HG03196 (cell line): ENCODE measurements around the gene SYNGAP1.
"Not testable (repeated sequence)": the region's sequence is repeated elsewhere in the genome, so short reads cannot be mapped to it uniquely, and the experiment has no call there.

Experiments
- ATAC-seq: cut with Tn5 transposase; IDR thresholded peaks from one replicate; pipeline ENCODE4 v1.9.1; 2021; ENCODE audit not compliant: unreplicated experiment

Gene SYNGAP1

DNA sequence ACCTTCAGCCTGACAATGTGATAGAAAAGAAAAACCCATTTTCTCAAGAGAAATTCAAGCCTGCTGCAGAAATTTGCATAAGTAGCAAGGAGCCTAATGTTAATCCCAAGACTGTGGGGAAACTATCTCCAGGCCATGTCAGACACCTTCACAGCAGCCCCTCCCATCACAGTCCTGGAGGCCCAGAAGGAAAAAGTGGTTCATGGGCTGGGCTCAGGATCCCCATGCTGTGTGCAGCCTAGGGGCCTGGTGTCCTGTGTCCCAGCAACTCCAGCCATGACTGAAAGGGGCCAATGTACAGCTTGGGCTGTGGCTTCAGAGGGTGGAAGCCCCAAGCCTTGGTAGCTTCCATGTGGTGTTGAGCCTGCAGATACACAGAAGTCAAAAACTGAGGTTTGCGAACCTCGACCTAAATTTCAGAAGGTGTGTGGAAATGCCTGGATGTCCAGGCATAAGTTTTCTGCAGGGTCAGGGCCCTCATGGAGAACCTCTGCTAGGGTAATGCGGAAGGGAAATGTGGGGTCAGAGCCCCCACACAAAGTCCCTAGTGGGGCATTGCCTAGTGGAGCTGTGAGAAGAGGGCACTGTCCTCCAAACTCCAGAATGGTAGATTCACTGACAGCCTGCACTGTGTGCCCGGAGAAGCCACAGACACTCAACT, 46.3 kb downstream of the SYNGAP1 start:
- no peak for ATAC-seq

DNA sequence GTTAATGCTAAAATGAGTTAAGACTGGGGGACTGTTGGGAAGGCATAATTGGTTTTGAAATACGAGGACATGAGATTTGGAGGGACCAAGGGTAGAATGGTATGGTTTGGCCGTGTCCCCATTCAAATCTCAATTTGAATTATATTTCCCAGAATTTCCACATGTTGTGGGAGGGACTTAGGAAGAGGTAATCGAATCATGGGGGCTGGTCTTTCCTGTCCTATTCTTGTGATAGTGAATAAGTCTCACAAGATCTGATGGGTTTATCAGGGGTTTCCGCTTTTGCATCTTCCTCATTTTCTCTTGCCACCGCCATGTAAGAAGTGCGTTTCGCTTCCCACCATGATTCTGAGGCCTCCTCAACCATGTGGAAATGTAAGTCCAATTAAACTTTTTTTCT, 47.2 kb downstream of the SYNGAP1 start:
- no peak for ATAC-seq

DNA sequence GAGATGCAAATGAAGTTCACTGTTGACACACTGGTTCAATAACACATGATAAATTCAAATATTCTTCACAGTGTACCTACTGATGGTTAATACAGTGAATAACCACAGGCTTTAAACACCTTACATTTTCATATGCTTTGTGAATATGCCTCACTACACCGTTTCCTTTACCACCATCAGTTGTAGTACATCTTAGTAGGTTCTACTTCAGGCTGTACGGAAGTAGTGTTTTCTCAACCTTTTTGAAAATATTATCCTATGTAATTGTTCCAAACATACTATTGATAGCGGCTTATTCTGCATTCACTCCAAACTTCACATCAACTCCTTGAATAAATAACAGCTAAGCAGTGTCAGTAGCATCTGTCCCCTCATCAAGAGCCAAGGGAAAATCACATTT, 49.8 kb downstream of the SYNGAP1 start:
- no peak for ATAC-seq

DNA sequence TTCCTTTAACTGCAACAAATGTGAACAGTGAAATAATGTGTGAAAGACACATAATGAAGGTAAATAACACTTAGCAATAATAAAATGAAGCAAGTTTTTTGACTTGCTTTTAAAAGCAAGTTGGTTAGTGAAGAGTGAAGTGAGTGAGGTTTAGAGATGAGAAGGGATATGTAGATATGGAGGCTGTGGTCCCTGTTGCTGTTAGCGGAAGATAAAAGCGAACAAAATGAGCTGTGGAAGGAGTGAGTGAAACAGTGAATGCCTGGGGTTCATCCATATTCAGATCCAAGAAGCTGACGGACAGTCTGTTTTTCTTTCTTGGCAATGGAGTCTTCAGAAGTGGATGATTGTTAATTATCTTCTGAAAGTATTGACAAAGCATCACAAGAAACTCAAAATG, 58.0 kb downstream of the SYNGAP1 start:
- ATAC-seq = no peak

DNA sequence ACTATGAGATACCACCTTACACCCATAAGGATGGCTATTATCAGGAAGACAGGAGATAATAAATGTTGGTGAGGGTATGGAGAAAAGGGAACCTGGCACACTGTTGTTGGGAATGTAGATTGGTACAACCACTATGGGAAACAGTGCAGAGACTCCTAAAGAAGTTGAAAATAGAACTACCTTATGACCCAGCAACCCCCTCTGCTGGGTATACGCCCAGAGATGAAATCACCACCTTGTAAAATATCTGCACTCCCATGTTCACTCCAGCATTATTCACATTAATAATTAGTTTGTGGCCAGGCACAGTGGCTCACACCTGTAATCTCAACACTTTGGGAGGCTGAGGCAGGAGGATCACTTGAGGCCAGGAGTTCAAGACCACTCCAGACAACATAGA, 61.3 kb downstream of the SYNGAP1 start:
- ATAC-seq = no peak

DNA sequence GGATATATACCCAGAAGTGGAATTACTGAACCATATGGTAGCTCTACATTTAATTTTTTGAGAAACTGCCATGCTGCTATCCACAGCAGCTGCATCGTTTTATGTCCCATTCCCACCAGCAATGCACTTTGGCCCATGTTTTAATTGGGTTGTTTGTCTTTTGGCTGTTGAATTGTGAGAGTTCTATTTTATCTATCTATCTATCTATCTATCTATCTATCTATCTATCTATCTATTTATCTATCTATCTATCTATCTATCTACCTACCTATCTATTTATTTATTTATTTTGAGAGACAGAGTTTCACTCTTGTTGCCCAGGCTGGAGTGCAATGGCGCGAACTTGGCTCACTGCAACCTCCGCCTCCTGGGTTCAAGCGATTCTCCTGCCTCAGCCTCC, 62.8 kb downstream of the SYNGAP1 start:
- not testable (repeated sequence) for ATAC-seq

DNA sequence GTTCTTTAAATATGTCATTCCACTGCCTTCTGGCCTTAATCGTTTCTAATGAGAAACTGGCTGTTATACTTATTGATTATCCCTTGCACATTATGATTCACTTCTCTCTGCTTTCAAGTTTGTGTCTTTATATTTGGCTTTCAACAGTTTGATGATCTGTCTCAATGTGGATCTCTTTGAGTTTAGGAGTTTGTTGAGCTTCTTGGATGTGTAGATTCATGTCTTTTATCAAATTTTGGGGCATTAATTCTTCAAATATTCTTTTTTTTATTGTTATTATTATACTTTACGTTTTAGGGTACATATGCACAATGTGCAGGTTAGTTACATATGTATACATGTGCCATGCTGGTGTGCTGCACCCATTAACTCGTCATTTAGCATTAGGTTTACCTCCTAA, 63.8 kb downstream of the SYNGAP1 start:
- no peak for ATAC-seq

DNA sequence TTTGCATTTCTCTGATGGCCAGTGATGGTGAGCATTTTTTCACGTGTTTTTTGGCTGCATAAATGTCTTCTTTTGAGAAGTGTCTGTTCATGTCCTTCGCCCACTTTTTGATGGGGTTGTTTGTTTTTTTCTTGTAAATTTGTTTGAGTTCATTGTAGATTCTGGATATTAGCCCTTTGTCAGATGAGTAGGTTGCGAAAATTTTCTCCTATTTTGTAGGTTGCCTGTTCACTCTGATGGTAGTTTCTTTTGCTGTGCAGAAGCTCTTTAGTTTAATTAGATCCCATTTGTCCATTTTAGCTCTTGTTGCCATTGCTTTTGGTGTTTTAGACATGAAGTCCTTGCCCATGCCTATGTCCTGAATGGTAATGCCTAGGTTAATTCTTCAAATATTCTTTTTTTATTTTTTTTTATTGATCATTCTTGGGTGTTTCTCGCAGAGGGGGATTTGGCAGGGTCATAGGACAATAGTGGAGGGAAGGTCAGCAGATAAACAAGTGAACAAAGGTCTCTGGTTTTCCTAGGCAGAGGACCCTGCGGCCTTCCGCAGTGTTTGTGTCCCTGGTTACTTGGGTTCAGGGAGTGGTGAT, 64.9 kb downstream of the SYNGAP1 start:
- ATAC-seq = not testable (repeated sequence)

DNA sequence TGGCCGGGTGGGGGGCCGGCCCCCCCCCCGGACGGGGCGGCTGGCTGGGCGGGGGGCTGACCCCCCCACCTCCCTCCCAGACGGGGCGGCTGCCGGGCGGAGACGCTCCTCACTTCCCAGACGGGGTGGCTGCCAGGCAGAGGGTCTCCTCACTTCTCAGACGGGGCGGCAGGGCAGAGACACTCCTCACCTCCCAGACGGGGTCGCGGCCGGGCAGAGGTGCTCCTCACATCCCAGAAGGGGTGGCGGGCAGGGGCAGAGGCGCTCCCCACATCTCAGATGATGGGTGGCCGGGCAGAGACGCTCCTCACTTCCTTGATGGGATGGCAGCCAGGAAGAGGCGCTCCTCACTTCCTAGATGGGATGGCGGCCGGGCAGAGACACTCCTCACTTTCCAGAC, 65.8 kb downstream of the SYNGAP1 start:
- ATAC-seq = not testable (repeated sequence)

DNA sequence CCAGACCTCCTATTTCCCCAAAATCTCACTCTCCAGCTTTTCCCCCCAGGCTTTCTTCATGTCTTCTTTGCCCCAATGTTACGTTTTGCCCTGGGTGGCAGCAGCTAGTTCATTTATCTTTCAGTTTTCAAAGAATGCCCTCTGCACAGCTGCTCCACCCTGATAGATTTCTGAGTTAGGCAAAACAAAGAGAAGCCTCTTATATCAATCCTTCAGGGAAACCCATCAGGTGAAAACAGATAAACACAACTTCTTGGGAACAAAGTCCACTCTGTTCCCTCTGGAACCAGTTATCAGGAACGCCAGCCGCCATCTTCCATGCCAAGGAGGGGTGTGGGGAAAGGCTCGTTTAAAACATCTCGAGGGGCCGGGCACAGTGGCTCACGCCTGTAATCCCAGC, 68.5 kb downstream of the SYNGAP1 start:
- no peak for ATAC-seq

DNA sequence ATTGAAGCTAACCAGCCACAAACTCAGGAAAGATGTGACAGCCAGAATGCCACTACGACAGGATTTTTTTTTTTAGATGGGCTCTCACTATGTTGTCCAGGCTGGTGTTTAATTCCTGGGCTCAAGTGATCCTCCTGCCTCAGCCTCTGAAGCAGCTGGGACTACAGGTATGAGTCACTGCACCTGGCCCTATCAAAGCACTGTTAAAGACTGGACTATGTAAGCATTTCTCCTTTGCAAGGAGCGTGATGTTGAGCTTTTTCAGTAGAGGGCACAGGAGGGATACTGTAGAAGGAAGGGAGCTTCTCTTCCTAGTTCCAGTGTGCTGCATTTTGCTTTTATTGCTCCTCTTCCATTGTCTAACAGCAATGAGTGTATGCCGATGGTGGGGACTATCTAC, 70.3 kb downstream of the SYNGAP1 start:
- no peak for ATAC-seq

DNA sequence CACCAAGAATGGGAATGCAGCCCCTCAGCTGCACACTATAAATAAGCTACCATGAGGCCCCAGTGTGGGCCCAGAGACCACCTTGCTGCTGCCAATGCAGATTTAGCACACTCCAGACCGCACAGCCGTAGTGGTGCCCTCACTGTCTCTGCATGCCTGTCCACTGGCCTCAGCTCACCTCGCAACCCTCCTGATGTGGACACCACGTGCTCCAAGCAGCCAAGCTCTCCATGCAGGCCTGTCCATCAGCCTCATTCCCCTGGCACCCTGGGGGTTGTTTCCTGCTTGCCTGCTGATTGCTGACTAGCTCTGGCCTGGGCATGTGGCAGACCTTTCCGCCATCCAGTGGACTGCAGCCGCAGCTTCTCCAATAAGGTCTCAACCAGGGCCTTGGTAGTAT, 70.8 kb downstream of the SYNGAP1 start:
- no peak for ATAC-seq

DNA sequence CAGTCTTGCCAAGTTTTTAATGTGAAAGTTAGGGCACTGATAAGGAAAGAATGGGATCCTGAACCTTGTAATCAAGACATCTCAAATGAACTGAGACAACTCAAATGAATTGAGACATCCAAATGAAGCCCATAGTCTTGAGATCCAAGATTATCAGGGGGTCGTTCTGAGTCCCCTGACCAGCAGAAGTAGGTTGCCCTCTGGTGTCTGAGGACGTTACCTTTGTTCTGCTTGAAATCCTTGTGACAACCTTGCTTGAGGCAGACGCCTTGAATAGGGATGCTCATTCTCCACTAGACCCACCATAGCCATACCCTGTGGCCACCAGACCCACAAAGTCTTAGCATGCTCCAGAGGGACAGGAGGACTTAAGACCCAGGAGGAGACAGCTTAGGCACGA, 72.2 kb downstream of the SYNGAP1 start:
- no peak for ATAC-seq

DNA sequence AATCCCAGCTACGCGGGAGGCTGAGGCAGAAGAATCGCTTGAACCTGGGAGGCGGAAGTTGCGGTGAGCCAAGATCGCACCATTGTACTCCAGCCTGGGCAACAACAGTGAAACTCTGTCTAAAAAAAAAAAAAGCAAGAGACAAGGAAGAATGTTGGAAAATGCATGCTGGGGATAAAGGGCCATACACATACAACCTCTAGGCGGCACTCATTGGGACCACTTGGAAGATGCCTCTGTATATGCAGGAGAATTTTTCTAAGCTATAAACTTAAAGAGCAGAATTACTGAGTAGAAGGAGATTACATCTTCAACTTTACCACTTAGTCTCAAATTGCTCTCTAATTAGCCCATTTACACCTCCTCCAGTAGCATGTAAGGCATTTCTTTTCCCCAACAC, 77.3 kb downstream of the SYNGAP1 start:
- no peak for ATAC-seq

DNA sequence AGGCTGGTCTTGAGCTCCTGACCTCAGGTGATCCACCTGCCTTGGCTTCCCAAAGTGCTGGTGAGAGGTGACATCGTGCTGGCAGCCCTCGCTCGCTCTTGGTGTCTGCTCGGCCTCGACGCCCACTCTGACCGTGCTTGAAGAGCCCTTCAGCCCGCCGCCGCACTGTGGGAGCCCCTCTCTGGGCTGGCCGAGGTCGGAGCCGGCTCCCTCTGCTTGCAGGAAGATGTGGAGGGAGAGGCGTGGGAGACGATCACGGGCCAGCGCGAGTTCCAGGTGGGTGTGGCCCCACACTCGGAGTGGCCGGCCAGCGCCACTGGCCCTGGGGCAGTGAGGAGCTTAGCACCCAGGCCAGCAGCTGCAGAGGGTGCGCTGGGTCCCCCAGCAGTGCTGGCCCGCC, 82.6 kb downstream of the SYNGAP1 start:
- no peak for ATAC-seq

DNA sequence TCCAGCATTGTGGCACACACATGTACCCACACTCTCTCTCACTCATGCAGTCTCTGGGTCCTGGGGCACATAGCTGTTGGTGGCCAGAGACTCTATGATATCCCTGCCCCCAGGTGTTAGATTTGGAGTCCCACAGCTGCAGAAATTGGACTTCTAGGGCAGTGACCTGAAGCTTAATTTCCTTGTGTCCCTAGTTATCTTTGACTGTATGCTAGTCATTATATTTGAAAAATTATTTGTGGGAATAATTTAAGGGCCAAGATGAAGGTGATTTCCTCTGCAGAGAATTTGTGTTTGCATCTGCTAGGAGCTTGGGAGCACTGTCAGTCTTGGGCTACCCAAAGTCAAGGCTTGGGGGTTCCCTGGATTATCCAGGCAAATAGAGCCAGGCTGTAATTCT, 84.6 kb downstream of the SYNGAP1 start:
- ATAC-seq = no peak
